Right cardiac atrium (tissue), 5 donors: ENCODE results near the gene COX14. TPM values are rescaled to one million over a fixed set of nuclear protein-coding genes. Genes with fewer than 3 reads are reported as not detected.

Experiments
- ATAC-seq, 2 donors: fragments of 200-7000 bp; cut with Tn5 transposase; one replicate each; pipeline versions ENCODE4 v1.8.0 to v1.9.1; 2020; ENCODE audit warnings: moderate library complexity in 2 of 2, mild to moderate bottlenecking in 1 of 2
- DNase-seq, 3 donors: peaks; one replicate each; pipeline ENCODE4 v3.0.0-alpha.2; 2020
- H3K27ac ChIP-seq: one replicate; pipeline ENCODE4 v1.5.1; 2013; ENCODE audit warnings: mild to moderate bottlenecking, low read length, control low read depth, moderate library complexity
- H3K27me3 ChIP-seq: one replicate; pipeline ENCODE4 v1.6.1; 2013; ENCODE audit not compliant: control insufficient read depth, insufficient read depth
- H3K4me1 ChIP-seq: one replicate; pipeline ENCODE4 v1.6.1; 2013; ENCODE audit warnings: low read length; ENCODE audit not compliant: control insufficient read depth, insufficient read depth
- H3K4me3 ChIP-seq: one replicate; pipeline ENCODE4 v1.5.1; 2013; ENCODE audit warnings: low read length, control low read depth
- H3K9me3 ChIP-seq: one replicate; pipeline ENCODE4 v1.6.1; 2013; ENCODE audit warnings: low read length; ENCODE audit not compliant: control insufficient read depth
- WGBS: extraction: QIAGEN DNeasy Blood & Tissue Kit; methylation state at CpG from one replicate; pipeline ENCODE4 v1.1.7; 2013; 5-methylcytosine and 5-hydroxymethylcytosine counted together
- intact Hi-C, 4 donors: fragments of 100-400 bp; cut with DNase I; formaldehyde crosslinking; loops; one replicate each; pipeline versions ENCODE4 v1.11.0 to v1.14.0; 2022 to 2023
- polyA plus RNA-seq: library from polyadenylated mRNA; stranded (reverse); fragments of 200-250 nt; gene quantifications from one replicate; pipeline ENCODE4 v1.2.3, GENCODE V29; 2013
- total RNA-seq, 4 donors: library from RNA; stranded (reverse); fragmentation: NEBNext Ultra II Directional; extraction: Animal tissue kit (Norgen Biotek cat#: 25700); gene quantifications; one replicate each; pipeline ENCODE4 v1.2.1, GENCODE V29; 2021
- donor health status: healthy with polysubstance abuse.
- donor health status: DM: no; HTN: yes; CAD: no.
- donor health status: DM: no; HTN: no; CAD: no.
- donor health status: DM: no; HTN: yes; CAD: no; lungs with severe emphysema.
- donor health status: DM: yes; HTN: yes; CAD: no.

COX14 gene
- total and polyA plus RNA-seq, 5 donors = 141 to 258 (median 191) TPM

DNA sequence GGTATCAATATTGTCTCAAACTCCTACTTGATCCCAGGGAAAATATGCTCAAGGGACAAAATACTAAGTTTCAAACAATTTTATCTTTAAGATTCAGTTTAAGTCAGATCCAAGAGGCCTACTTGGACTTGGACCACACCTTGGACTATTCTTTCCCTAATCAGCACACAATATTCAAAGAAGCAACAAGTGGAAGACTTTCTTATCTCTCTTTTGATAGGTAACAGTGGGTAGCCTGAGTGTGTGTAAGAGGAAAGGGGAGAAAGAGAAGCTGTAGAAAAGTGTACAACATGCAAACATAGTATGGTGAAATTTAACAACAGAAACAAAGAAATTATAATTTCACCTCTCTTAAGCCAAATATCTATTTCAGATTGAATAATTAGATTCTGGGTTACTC, 48.6 kb downstream of the COX14 start:
- Histone ChIP-seq H3K4me3 (no peak overlapping the region), H3K27ac (no peak overlapping the region), H3K27me3 (no peaks in the 10 kb centered on the region), H3K9me3 (no peaks in the 10 kb centered on the region), H3K4me1 (no peaks in the 10 kb centered on the region)
- ATAC-seq = no peak
- DNase-seq = no peak
- intact Hi-C loops = loop anchor here in 1 of 4 donors (10.0 kb wide), 1 partner anchor 46 kb away; the partner anchor contains the start of gene COX14

DNA sequence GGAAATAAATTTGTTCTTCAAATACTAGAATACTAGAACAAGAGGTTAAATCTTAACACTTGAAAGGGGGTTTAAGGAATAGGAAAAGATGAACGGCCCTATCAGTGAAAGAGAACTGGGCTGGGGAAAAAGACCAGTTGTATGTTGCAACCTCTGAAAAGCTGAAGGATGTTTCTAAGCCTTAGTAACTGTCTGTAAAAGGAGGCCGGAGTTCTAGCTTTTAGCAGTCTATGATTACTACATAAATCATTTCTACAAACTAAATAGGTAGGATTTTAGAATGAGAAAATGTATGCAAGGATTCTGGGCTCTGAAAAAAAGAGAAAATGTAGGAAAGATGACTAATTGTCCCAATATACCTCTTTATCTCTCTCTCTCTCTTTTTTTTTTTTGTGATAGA, 50.2 kb downstream of the COX14 start:
- 74% methylated on average over 2 of the region's 2 CpGs for WGBS
- no peak for DNase-seq
- no peak for ATAC-seq
- no peaks in the 10 kb centered on the region for H3K27me3 ChIP-seq
- no peak overlapping the region for H3K27ac ChIP-seq
- intact Hi-C loops = loop anchor here in 1 of 4 donors (10.0 kb wide), 1 partner anchor 47 kb away; the partner anchor contains the start of gene COX14
- no peaks in the 10 kb centered on the region for H3K4me1 ChIP-seq
- no peak overlapping the region for H3K4me3 ChIP-seq
- H3K9me3 ChIP-seq = no peaks in the 10 kb centered on the region

DNA sequence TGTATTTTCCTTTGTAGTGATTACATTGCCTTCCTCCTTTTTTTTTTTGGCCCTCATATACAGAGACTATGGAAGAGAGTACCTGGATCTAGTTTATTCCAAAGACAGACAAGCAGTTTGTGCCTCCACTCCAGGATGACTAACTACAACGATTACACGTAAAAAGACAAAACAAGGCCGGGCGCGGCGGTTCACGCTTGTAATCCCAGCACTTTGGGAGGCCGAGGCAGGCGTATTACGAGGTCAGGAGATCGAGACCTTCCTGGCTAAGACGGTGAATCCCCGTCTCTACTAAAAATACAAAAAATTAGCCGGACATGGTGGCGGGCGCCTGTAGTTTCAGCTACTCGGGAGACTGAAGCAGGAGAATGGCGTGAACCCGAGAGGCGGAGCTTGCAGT, 52.9 kb downstream of the COX14 start:
- Histone ChIP-seq H3K4me3 (no peak overlapping the region), H3K27me3 (no peaks in the 10 kb centered on the region), H3K4me1 (no peaks in the 10 kb centered on the region), H3K27ac (no peak overlapping the region), H3K9me3 (no peaks in the 10 kb centered on the region)
- ATAC-seq (no peak), DNase-seq (no peak)
- intact Hi-C loops = loop anchor here in 1 of 4 donors (10.0 kb wide), 1 partner anchor 50 kb away; the partner anchor contains the start of gene COX14
- 94% methylated on average over 20 of the region's 20 CpGs for WGBS

DNA sequence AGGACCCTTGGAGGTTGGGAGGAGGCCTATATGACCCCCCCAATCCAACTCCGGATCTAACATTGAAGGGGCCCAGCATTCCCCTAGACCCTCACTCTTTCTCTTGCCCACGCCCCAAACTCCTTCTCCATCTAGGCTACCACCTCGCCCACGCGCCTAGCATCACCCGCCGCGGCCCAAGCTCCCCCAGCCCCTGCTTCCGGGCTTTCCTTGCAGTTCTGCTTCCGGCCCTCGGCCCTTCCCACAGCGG, 54.7 kb downstream of the COX14 start:
- Histone ChIP-seq H3K4me3 (peak overlapping the region; percentile 94), H3K4me1 (no peaks in the 10 kb centered on the region), H3K27me3 (no peaks in the 10 kb centered on the region), H3K9me3 (no peaks in the 10 kb centered on the region), H3K27ac (peak overlapping the region; percentile 88)
- DNase-seq (peak in 2 of 3 donors; percentile 52 to 78), ATAC-seq (peak; percentile 27 to 40)
- 0% methylated on average over 12 of the region's 12 CpGs for WGBS
- intact Hi-C loops = loop anchor here in 1 of 4 donors (10.0 kb wide), 1 partner anchor 52 kb away; the partner anchor contains the start of gene COX14

DNA sequence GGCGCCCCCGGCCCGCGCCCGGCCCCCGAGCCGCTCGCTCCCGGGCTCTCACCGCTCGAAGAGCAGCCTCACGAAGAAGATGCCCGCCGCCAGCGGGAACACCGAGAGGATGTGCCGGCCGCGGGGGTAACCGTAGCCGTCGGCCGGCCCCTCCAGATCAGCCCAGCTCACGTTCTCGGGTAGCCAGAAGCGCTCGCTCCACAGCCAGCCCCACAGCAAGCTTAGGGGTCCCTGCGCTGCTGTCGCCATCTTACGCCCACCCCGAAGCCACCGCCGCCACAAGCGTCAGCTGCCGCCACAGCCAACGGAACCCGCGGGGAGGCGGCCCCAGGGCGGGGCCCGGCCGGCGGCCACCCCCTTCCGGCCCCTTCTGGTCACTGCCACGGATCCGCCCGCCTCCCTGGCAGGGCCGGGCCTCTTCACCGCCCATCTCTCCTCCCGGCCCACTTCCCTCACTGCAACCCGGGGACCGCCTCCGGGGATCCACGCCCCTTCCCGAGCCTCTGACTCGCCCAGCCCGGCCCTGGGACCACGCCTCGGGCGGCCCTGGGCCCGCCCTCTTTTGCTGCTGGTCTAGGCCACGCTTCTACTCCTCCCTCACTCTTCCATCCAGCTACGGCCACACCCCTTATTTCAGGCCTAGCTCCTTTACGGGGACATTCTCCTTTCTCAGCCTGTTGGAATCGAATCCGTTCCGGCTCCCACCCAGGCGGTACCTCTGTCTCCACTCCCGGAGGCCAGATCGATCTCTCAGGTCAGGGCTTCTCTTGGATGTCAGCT, 55.2 kb downstream of the COX14 start, which contains the start of gene CERS5:
CERS5 (minus strand) TSS at position 321 of the 780 bp plus-strand sequence; CDS start at position 249, 72 bp downstream.
- Histone ChIP-seq H3K9me3 (no peaks in the 10 kb centered on the region), H3K27ac (peak within 1 kb of the TSS; percentile 93), H3K4me1 (no peaks in the 10 kb centered on the region), H3K4me3 (peak within 1 kb of the TSS; percentile 94), H3K27me3 (no peaks in the 10 kb centered on the region)
- peak; percentile 99 to 100 (median 100) for DNase-seq
- intact Hi-C loops = loop anchor here in 1 of 4 donors (10.0 kb wide), 1 partner anchor 52 kb away; the partner anchor contains the start of gene COX14
- ATAC-seq = peak; percentile 99 to 100
- WGBS = under 1% methylated on average over 70 of the region's 70 CpGs

Other genes with a start within 250 kb of the COX14 start
- gene FAIM2, start 208.3 kb upstream of the COX14 start, total RNA-seq = 10 to 100 TPM; 10.4 to 31.1 (median 17.4) TPM
- 37.4 TPM for gene FAIM2, start 208.3 kb upstream of the COX14 start, polyA plus RNA-seq
- 1 to 10 TPM in 1 of 4 donors, under 1 TPM in 3; 0.17 to 1.1 (median 0.52) TPM for gene AQP2, start 161.5 kb upstream of the COX14 start, total RNA-seq
- gene AQP2, start 161.5 kb upstream of the COX14 start, polyA plus RNA-seq = 0.77 TPM
- 1 to 10 TPM; 2.0 to 7.0 (median 2.8) TPM for gene AQP5, start 150.4 kb upstream of the COX14 start, total RNA-seq
- 6.7 TPM for gene AQP5, start 150.4 kb upstream of the COX14 start, polyA plus RNA-seq
- gene AQP6, start 139.3 kb upstream of the COX14 start, total RNA-seq = under 1 TPM in 3 of 4 donors, not detected in 1; 0.15 to 0.25 (median 0.17) TPM
- 0.32 TPM for gene AQP6, start 139.3 kb upstream of the COX14 start, polyA plus RNA-seq
- gene RACGAP1, start 86.7 kb upstream of the COX14 start, total RNA-seq = 1 to 10 TPM; 3.2 to 8.2 (median 6.3) TPM
- gene RACGAP1, start 86.7 kb upstream of the COX14 start, polyA plus RNA-seq = 1.5 TPM
- gene ASIC1, start 54.6 kb upstream of the COX14 start, total RNA-seq = 1 to 10 TPM; 1.3 to 4.5 (median 3.2) TPM
- 2.0 TPM for gene ASIC1, start 54.6 kb upstream of the COX14 start, polyA plus RNA-seq
- 10 to 100 TPM; 15.8 to 24.5 (median 19.7) TPM for gene SMARCD1, start 26.9 kb upstream of the COX14 start, total RNA-seq
- gene SMARCD1, start 26.9 kb upstream of the COX14 start, polyA plus RNA-seq = 11.6 TPM
- 10 to 100 TPM in 2 of 4 donors, 1 to 10 TPM in 2; 4.1 to 18.4 (median 9.6) TPM for gene GPD1, start 8.2 kb upstream of the COX14 start, total RNA-seq
- 24.6 TPM for gene GPD1, start 8.2 kb upstream of the COX14 start, polyA plus RNA-seq
- 10 to 100 TPM; 14.0 to 18.8 (median 17.7) TPM for gene CERS5, start 55.1 kb downstream of the COX14 start, total RNA-seq
- gene CERS5, start 55.1 kb downstream of the COX14 start, polyA plus RNA-seq = 15.6 TPM
- gene LIMA1, start 171.3 kb downstream of the COX14 start, total RNA-seq = 10 to 100 TPM; 21.9 to 33.5 (median 23.3) TPM
- gene LIMA1, start 171.3 kb downstream of the COX14 start, polyA plus RNA-seq = 19.9 TPM